MCF 10A (cell line): ENCODE data around the gene TAF9. TPM values are rescaled to one million over a fixed set of nuclear protein-coding genes. Genes with fewer than 3 reads are reported as not detected.

Experiments
- Bru-seq: library from RNA; stranded (reverse); fragments of 400-500 nt; gene quantifications from one replicate; lab custom pipeline; 2021; lab: Mats Ljungman, UMichigan
- BruChase-seq, 2 experiments: library from RNA; stranded (reverse); fragments of 400-500 nt; gene quantifications; one replicate each; lab custom pipeline; 2021; lab: Mats Ljungman, UMichigan
- BruUV-seq: library from RNA; stranded (reverse); fragments of 400-500 nt; replicated peaks from 2 replicates; lab custom pipeline; 2021; lab: Mats Ljungman, UMichigan
- CTCF ChIA-PET: fragments of 300-600 bp; sonication (Branson Sonifier 250); formaldehyde crosslinking; extraction: SDS; loops from one replicate; lab custom pipeline; 2021; ENCODE audit warnings: antibody characterized with exemption, inconsistent platforms; lab: Yijun Ruan, JAX
- POLR2A ChIA-PET: fragments of 300-600, 350-650 bp; sonication (Branson Sonifier 250); formaldehyde crosslinking; extraction: SDS; loops from one replicate; lab custom pipeline; 2020; ENCODE audit warnings: antibody characterized with exemption, inconsistent platforms; lab: Yijun Ruan, JAX
- DNase-seq: peaks from one replicate; pipeline ENCODE4 v3.0.0-alpha.2; 2018; ENCODE audit not compliant: unreplicated experiment
- H3K27ac Mint-ChIP-seq: one replicate; pipeline ENCODE4 v1.8.0; 2022; ENCODE audit warnings: mild to moderate bottlenecking, low read depth, mixed read lengths; ENCODE audit not compliant: unreplicated experiment
- H3K27me3 Mint-ChIP-seq: one replicate; pipeline ENCODE4 v1.8.0; 2022; ENCODE audit warnings: mixed read lengths; ENCODE audit not compliant: insufficient read depth, unreplicated experiment
- H3K36me3 Mint-ChIP-seq: one replicate; pipeline ENCODE4 v1.8.0; 2022; ENCODE audit warnings: mild to moderate bottlenecking, moderate library complexity, mixed read lengths; ENCODE audit not compliant: insufficient read depth, unreplicated experiment
- H3K4me1 Mint-ChIP-seq: one replicate; pipeline ENCODE4 v1.8.0; 2022; ENCODE audit warnings: mixed read lengths; ENCODE audit not compliant: insufficient read depth, unreplicated experiment
- H3K4me3 Mint-ChIP-seq: one replicate; pipeline ENCODE4 v1.8.0; 2022; ENCODE audit warnings: mild to moderate bottlenecking, moderate library complexity, mixed read lengths; ENCODE audit not compliant: unreplicated experiment
- H3K9me3 Mint-ChIP-seq: one replicate; pipeline ENCODE4 v1.8.0; 2022; ENCODE audit warnings: mixed read lengths; ENCODE audit not compliant: unreplicated experiment
- intact Hi-C: fragments of 100-400 bp; cut with micrococcal nuclease; formaldehyde crosslinking; loops from 2 replicates; pipeline ENCODE4 v1.14.1; 2022
- long read RNA-seq: library from polyadenylated mRNA; stranded (forward); transcript quantifications from one replicate; pipeline ENCODE4 v2.0.0, GENCODE V29; 2022
- total RNA-seq: library from RNA; stranded (reverse); gene quantifications from 2 replicates; pipeline ENCODE4 v1.2.3, GENCODE V29; 2022
- TF ChIP-seq, protein P1 (sequence below): fragments of 200-600 bp; IDR thresholded peaks from one replicate; pipeline ENCODE4 v1.8.0; 2022; ENCODE audit warnings: antibody characterized with exemption, mild to moderate bottlenecking; ENCODE audit not compliant: unreplicated experiment

Gene TAF9, protein sequence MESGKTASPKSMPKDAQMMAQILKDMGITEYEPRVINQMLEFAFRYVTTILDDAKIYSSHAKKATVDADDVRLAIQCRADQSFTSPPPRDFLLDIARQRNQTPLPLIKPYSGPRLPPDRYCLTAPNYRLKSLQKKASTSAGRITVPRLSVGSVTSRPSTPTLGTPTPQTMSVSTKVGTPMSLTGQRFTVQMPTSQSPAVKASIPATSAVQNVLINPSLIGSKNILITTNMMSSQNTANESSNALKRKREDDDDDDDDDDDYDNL
- total RNA-seq, result 116 and 149 TPM in 2 replicates
- percentile 98 among the genes with signal in this experiment for Bru-seq, nascent RNA
- BruChase-seq, experiment 1, labeled RNA remaining after a 6-hour chase, result percentile 99 among the genes with signal in this experiment
- BruChase-seq, experiment 2, labeled RNA remaining after a 2-hour chase, result percentile 99 among the genes with signal in this experiment
- long read RNA-seq, transcript TAF9-201 (3 exons, 1,283 nt), result major isoform, 286 of 324 reads
- long read RNA-seq, transcript TAF9-202 (3 exons, 1,461 nt), result minor isoform, 20 of 324 reads
- long read RNA-seq, transcript TAF9-205 (2 exons, 1,331 nt), result minor isoform, 5 of 324 reads
- long read RNA-seq, transcript TAF9-207 (3 exons, 761 nt), result minor isoform, 5 of 324 reads
- long read RNA-seq, partial matches to known transcripts, result 0 of 324 reads
- long read RNA-seq, other reads (novel, unspliced or antisense), result 5 of 324 reads

DNA sequence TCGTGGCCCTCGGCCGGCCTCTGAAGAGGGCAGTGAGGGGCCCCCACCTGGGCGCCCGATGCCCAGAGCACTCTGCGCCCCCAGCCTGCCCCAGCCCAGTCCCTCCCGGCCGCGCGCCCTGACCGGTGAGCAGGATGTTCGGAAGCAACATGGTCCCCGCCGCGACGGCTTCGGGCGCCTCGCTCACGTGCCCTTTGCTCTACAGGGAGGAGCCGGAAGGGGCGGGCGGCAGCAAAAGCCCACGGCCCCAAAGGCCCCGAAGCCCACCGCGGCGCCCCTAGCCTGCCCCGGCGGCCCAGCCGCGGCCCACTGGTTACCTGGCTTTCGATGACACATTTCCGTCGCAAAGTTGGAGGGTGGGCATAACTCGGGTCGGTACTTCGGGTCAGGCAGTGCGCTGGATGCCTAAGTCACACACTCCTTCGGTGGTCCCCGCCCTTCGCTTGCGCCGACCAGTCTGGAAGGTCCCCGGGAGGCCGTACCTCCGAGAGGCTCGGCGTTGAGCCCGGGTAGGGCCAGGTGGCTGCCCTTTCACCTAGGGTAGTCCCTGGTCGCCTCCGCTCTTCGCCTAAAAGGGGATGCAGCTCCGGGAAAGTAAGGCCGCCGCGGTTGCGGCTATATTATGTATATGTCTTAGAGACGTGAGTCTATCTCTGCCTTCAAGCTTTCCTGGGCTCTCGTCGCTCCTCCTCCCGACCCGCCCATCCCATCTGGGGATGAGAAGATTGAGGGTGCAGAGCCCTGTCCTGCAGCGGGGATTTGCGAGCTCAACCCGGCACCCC is at the start of gene TAF9, which contains the start of the genes AK6 and RAD17:
Gene TAF9, minus strand, starts transcription at position 181 of the 782 bp plus-strand sequence. CDS start 3,783 bp downstream, outside the sequence.
Gene AK6, minus strand, starts transcription at position 181 of the 782 bp plus-strand sequence. Its CDS starts 30 bp downstream, at position 151.
Gene RAD17, plus strand, starts transcription at position 479 of the 782 bp plus-strand sequence. CDS start 2,391 bp downstream, outside the sequence.
- Mint-ChIP-seq H3K27ac (peak within 1 kb of the TSS; percentile 99), H3K4me3 (peak within 1 kb of the TSS; percentile 79), H3K36me3 (peaks cover 44% of the 10 kb centered on the region), H3K9me3 (no peaks in the 10 kb centered on the region), H3K4me1 (peaks cover 28% of the 10 kb centered on the region), H3K27me3 (no peaks in the 10 kb centered on the region)
- TF ChIP-seq, protein P1, sequence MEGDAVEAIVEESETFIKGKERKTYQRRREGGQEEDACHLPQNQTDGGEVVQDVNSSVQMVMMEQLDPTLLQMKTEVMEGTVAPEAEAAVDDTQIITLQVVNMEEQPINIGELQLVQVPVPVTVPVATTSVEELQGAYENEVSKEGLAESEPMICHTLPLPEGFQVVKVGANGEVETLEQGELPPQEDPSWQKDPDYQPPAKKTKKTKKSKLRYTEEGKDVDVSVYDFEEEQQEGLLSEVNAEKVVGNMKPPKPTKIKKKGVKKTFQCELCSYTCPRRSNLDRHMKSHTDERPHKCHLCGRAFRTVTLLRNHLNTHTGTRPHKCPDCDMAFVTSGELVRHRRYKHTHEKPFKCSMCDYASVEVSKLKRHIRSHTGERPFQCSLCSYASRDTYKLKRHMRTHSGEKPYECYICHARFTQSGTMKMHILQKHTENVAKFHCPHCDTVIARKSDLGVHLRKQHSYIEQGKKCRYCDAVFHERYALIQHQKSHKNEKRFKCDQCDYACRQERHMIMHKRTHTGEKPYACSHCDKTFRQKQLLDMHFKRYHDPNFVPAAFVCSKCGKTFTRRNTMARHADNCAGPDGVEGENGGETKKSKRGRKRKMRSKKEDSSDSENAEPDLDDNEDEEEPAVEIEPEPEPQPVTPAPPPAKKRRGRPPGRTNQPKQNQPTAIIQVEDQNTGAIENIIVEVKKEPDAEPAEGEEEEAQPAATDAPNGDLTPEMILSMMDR, result no peak
- ChIA-PET CTCF (interaction anchor here (0.5 to 1.1 kb wide), 2 partner anchors 33 to 276 kb away, joined by 3 to 5 read pairs; partner anchors contain the start of gene SLC30A5), POLR2A (interaction anchor here (0.6 to 1.8 kb wide), 15 partner anchors 10 to 276 kb away, joined by 3 to 12 read pairs (median 3); partner anchors contain the start of genes CCDC125, CDK7 and SLC30A5)
- no TSS peak for BruUV-seq
- intact Hi-C loops, result loop anchor here (1.0 kb wide), 1 partner anchor 276 kb away; no protein-coding TSS in a partner anchor
- peak; percentile 93 for DNase-seq

DNA sequence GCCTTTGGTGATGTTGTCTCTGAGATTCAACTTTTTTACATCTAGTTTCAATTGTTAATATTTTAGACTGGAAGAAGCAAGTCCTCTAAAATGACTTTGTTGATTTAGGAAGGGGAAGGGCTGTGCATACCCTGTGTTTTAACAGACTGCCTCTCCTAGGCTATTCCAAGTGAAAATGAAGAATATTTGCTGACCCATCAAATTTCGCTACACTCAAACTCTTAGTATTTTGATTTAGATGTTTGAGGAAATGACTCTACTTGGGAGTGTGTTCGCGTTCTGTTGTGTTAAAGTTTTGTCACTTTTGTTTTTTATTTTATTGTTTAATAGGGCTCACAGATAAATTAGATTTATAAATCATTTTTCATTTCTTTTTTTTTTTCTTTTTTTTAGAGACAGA is 49.2 kb upstream of the TAF9 start:
- Mint-ChIP-seq H3K27me3 (no peaks in the 10 kb centered on the region), H3K4me3 (no peak overlapping the region), H3K9me3 (no peaks in the 10 kb centered on the region), H3K4me1 (peaks cover 16% of the 10 kb centered on the region), H3K27ac (no peak overlapping the region), H3K36me3 (peaks cover 23% of the 10 kb centered on the region)
- no TSS peak for BruUV-seq
- TF ChIP-seq, protein P1, result no peak
- ChIA-PET CTCF (interaction anchor here (0.8 kb wide), 1 partner anchor 394 kb away, joined by 6 read pairs; no protein-coding TSS in a partner anchor), POLR2A (no interaction called here)
- intact Hi-C loops, result no loop called here
- DNase-seq, result no peak

DNA sequence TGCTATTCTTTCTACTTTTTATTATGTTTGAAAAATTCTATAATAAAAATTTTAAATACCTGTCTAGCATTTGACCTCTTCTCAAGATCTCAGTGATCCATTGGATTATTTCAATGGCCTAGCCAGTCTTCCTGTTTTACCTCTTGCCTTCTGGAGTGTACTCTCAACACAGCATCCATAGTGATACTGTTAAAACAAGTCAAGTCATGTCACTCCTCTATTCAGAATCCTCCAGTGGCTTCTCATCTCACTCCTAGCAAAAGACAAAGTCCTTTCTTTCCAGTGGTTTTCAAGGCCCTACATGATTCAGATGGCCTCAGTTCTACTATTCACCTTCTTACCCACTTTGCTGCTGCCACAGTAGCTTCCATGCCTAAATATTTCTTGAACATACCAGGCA is 47.4 kb upstream of the TAF9 start:
- BruUV-seq, result no TSS peak
- Mint-ChIP-seq H3K36me3 (peaks cover 19% of the 10 kb centered on the region), H3K4me1 (peaks cover 16% of the 10 kb centered on the region), H3K9me3 (no peaks in the 10 kb centered on the region), H3K27ac (peak overlapping the region; percentile 90), H3K4me3 (peak overlapping the region; percentile 87), H3K27me3 (no peaks in the 10 kb centered on the region)
- ChIA-PET POLR2A (interaction anchor here (0.6 to 4.1 kb wide), 7 partner anchors 10 to 102 kb away, joined by 3 to 45 read pairs (median 5); partner anchors contain the start of genes CCDC125 and OCLN), CTCF (interaction anchor here (0.6 to 0.7 kb wide), 2 partner anchors 51 to 80 kb away, joined by 3 to 4 read pairs; no protein-coding TSS in a partner anchor)
- no peak for DNase-seq
- TF ChIP-seq, protein P1, result no peak
- intact Hi-C loops, result no loop called here
